Right lobe of liver (tissue), 6 donors: ENCODE data around the gene ATOH8. TPM values are rescaled to one million over a fixed set of nuclear protein-coding genes. Genes with fewer than 3 reads are reported as not detected.
A peak's percentile ranks its signal among the peaks of the same experiment; 100 is the strongest.

Experiments used
- ATAC-seq, 4 donors: fragments of 200-7000 bp; cut with Tn5 transposase; one replicate each; pipeline ENCODE4 v1.9.1; 2020; ENCODE audit warnings: mild to moderate bottlenecking in 4 of 4, moderate library complexity in 4 of 4
- DNase-seq, 3 donors: peaks; one replicate each; pipeline ENCODE4 v3.0.0-alpha.2; 2020
- H3K27ac ChIP-seq, 3 donors: fragments of 200-600 bp; one replicate each; pipeline ENCODE4 v1.8.0; 2022
- H3K27me3 ChIP-seq, 2 donors: fragments of 200-600 bp; one replicate each; pipeline ENCODE4 v1.8.0; 2022
- H3K36me3 ChIP-seq, 4 donors: fragments of 200-600 bp; sonication (generic) in 1 of 4; one replicate each; pipeline versions ENCODE4 v1.5.1 to v1.8.0; 2017 to 2022; ENCODE audit warnings: control low read depth in 1 of 4
- H3K4me1 ChIP-seq, 4 donors: fragments of 200-600 bp; sonication (generic) in 1 of 4; one replicate each; pipeline versions ENCODE4 v1.5.1 to v1.8.0; 2017 to 2022; ENCODE audit warnings: control low read depth in 1 of 4
- H3K4me3 ChIP-seq, 3 donors: fragments of 200-600 bp; one replicate each; pipeline ENCODE4 v1.8.0; 2022
- H3K9me3 ChIP-seq, 4 donors: fragments of 200-600 bp; sonication (generic) in 1 of 4; one replicate each; pipeline versions ENCODE4 v1.5.1 to v1.8.0; 2017 to 2022; ENCODE audit warnings: control low read depth in 1 of 4
- CTCF ChIP-seq, 4 donors: fragments of 200-600 bp in 3 of 4; fragments of 450-650 bp in 1 of 4; IDR thresholded peaks; one replicate each; pipeline versions ENCODE4 v1.5.1 to v1.8.0; 2016 to 2022; ENCODE audit warnings: antibody characterized with exemption in 4 of 4, mild to moderate bottlenecking in 2 of 4
- POLR2A ChIP-seq: fragments of 450-650 bp; IDR thresholded peaks from one replicate; pipeline ENCODE4 v1.6.1; 2017; ENCODE audit warnings: antibody characterized with exemption, mild to moderate bottlenecking
- WGBS: methylation state at CpG from one replicate; pipeline ENCODE4 v1.1.6; 2018; ENCODE audit warnings: low coverage, low lambda C conversion rate; ENCODE audit not compliant: insufficient coverage; ENCODE audit errors: missing lambda C conversion rate; 5-methylcytosine and 5-hydroxymethylcytosine counted together
- intact Hi-C, 2 donors: fragments of 100-400 bp; cut with DNase I; formaldehyde crosslinking; loops; one replicate each; pipeline versions ENCODE4 v1.11.2 to v1.14.1; 2022
- total RNA-seq, 6 experiments: library from RNA; depleted of rRNA in 2 of 6; stranded (reverse); fragments of >200 nt in 2 of 6; fragmentation: NEBNext Ultra II Directional in 3 of 6; extraction: Animal tissue kit (Norgen Biotek cat#: 25700) in 3 of 6; gene quantifications; one replicate each; pipeline versions ENCODE4 v1.1.0 to v1.2.4, GENCODE V29; 2016 to 2023
- donor health status: DM: no; HTN: yes; CAD: no.
- donor health status: DM: no; HTN: no; CAD: no.
- donor health status: DM: no; HTN: no; CAD: no.
- donor health status: DM: no; HTN: yes; CAD: no.
- donor health status: DM: no; HTN: yes; CAD: no.

ATOH8 gene
- total RNA-seq, 6 experiments from 2014 or later, result 5.3 to 78.0 (median 46.2) TPM

GRCh38 chr2:85789271-85789670 is 35.5 kb downstream of the ATOH8 start:
- no peak for ATAC-seq
- TF ChIP-seq CTCF (IDR thresholded peaks at IDR 0.05) (no peak), POLR2A (no peak)
- no peak for DNase-seq
- Histone ChIP-seq H3K36me3 (peaks cover 0 to 15% (median 0%) of the 10 kb centered on the region in 4 donors), H3K27ac (no peak overlapping the region), H3K4me3 (no peak overlapping the region), H3K4me1 (peaks cover 0 to 34% (median 7%) of the 10 kb centered on the region in 4 donors), H3K9me3 (no peaks in the 10 kb centered on the region), H3K27me3 (no peaks in the 10 kb centered on the region)
- WGBS, result 98% methylated on average over 5 of the region's 5 CpGs
- intact Hi-C loops, result no loop called here

- Histone ChIP-seq H3K4me1 (peaks cover 0 to 42% (median 11%) of the 10 kb centered on the region in 4 donors), H3K4me3 (no peak overlapping the region), H3K27ac (no peak overlapping the region), H3K9me3 (no peaks in the 10 kb centered on the region), H3K36me3 (peaks cover 0 to 15% (median 0%) of the 10 kb centered on the region in 4 donors), H3K27me3 (no peaks in the 10 kb centered on the region)
- DNase-seq (peak in 1 of 3 donors; percentile 18), ATAC-seq (no peak)
- WGBS, result 94% methylated on average over 3 of the region's 4 CpGs
- TF ChIP-seq CTCF (IDR thresholded peaks at IDR 0.05), result no peak
- TF ChIP-seq POLR2A, result no peak
- intact Hi-C loops, result no loop called here
Observed at GRCh38 chr2:85790032-85790431, 36.2 kb downstream of the ATOH8 start.

- H3K27ac ChIP-seq, result no peak overlapping the region
- intact Hi-C loops, result no loop called here
- WGBS, result 72% methylated on average over 5 of the region's 12 CpGs
- H3K36me3 ChIP-seq, result peaks cover 0 to 15% (median 0%) of the 10 kb centered on the region in 4 donors
- TF ChIP-seq POLR2A, result no peak
- TF ChIP-seq CTCF (IDR thresholded peaks at IDR 0.05), result no peak
- no peaks in the 10 kb centered on the region for H3K9me3 ChIP-seq
- no peak for ATAC-seq
- H3K4me3 ChIP-seq, result no peak overlapping the region
- peak in 1 of 3 donors; percentile 44 for DNase-seq
- H3K27me3 ChIP-seq, result no peaks in the 10 kb centered on the region
- peaks cover 0 to 48% (median 13%) of the 10 kb centered on the region in 4 donors for H3K4me1 ChIP-seq
Observed at GRCh38 chr2:85790499-85791188, 36.9 kb downstream of the ATOH8 start.

GRCh38 chr2:85791704-85792565 is 38.1 kb downstream of the ATOH8 start:
- ATAC-seq (no peak), DNase-seq (peak in 2 of 3 donors; percentile 37 to 40)
- Histone ChIP-seq H3K27me3 (no peaks in the 10 kb centered on the region), H3K4me3 (no peak overlapping the region), H3K4me1 (peaks cover 0 to 55% (median 18%) of the 10 kb centered on the region in 4 donors), H3K36me3 (peaks cover 0 to 5% (median 0%) of the 10 kb centered on the region in 4 donors), H3K9me3 (no peaks in the 10 kb centered on the region), H3K27ac (no peak overlapping the region)
- TF ChIP-seq POLR2A (no peak), CTCF (IDR thresholded peaks at IDR 0.05) (no peak)
- intact Hi-C loops, result no loop called here
- 85% methylated on average over 13 of the region's 22 CpGs for WGBS
